ENCODE results near the gene PIP4K2A.

- TF ChIP-seq CTCF (IDR thresholded peaks at IDR 0.05) (no peak), POLR2A (IDR thresholded peaks at IDR 0.05) (no peak)
Measured at GRCh38 chr10:22515009-22515408, 199.4 kb downstream of the PIP4K2A start.
